C4-2B (cell line): Measurements from ENCODE around the gene ADAMTS3.

ENCODE experiments used
- CTCF ChIP-seq: fragments of 450-650 bp; conservative IDR thresholded peaks from 2 replicates; pipeline ENCODE4 v1.5.1; 2017; ENCODE audit warnings: mild to moderate bottlenecking
- ZFX ChIP-seq: fragments of 450-650 bp; IDR thresholded peaks from 2 replicates; pipeline ENCODE4 v1.6.1; 2017

- TF ChIP-seq CTCF (no peak), ZFX (no peak)
Measured at GRCh38 chr4:72318421-72319170, 250.4 kb downstream of the ADAMTS3 start.
